HepG2 (cell line): ENCODE results near the gene CIDEA. TPM values are rescaled to one million over a fixed set of nuclear protein-coding genes. Genes with fewer than 3 reads are reported as not detected.

Experiments
- ATAC-seq: fragments of 200-7000 bp; cut with Tn5 transposase; 3 replicates; pipeline ENCODE4 v1.9.1; 2020; ENCODE audit warnings: mild to moderate bottlenecking, moderate library complexity
- BruUV-seq: library from RNA; stranded (reverse); fragments of 400-500 nt; replicated peaks from 2 replicates; lab custom pipeline; 2021; lab: Mats Ljungman, UMichigan
- CTCF ChIA-PET: fragments of 300-600 bp; formaldehyde crosslinking; extraction: SDS; loops from one replicate; lab custom pipeline; 2021; ENCODE audit warnings: low total read pairs, inconsistent platforms, low intra/inter-chr PET ratio; lab: Yijun Ruan, JAX
- POLR2A ChIA-PET: fragments of 350-600 bp; sonication (Branson Sonifier 250); formaldehyde crosslinking; loops from one replicate; lab custom pipeline; 2020; ENCODE audit warnings: antibody characterized with exemption, inconsistent platforms; lab: Yijun Ruan, JAX
- DNase-seq: peaks from one replicate; pipeline ENCODE4 v3.0.0-alpha.2; 2015; ENCODE audit warnings: low spot score
- FAIRE-seq: peaks from 3 replicates; lab custom pipeline; 2011; peaks lifted over from hg19 to GRCh38; lab: Jason Lieb, UNC
- H2AFZ ChIP-seq: one replicate; pipeline ENCODE4 v1.6.1; 2011; ENCODE audit warnings: low read length, inconsistent platforms
- H3K27ac ChIP-seq: fragments of 300-600 bp; 3 replicates; pipeline ENCODE4 v1.8.0; 2011; ENCODE audit warnings: mixed run types, mild to moderate bottlenecking, mixed read lengths, low read length, inconsistent platforms; ENCODE audit not compliant: insufficient read depth; ENCODE audit errors: extremely low read length
- H3K27me3 ChIP-seq, 2 experiments: fragments of 200-600 bp in 1 of 2; 2 replicates in 1 of 2; 3 replicates in 1 of 2; pipeline versions ENCODE4 v1.6.0 to v1.8.0; 2011; ENCODE audit warnings: low read length in 2 of 2, mild to moderate bottlenecking in 2 of 2, moderate library complexity in 2 of 2, inconsistent platforms in 1 of 2; ENCODE audit not compliant: insufficient read depth in 2 of 2, control insufficient read depth in 1 of 2
- H3K36me3 ChIP-seq, 2 experiments: fragments of 200-600 bp in 1 of 2; replicated peaks in 1 of 2; 2 replicates in 1 of 2; 3 replicates in 1 of 2; pipeline versions ENCODE4 v1.5.1 to v1.8.0; 2011; ENCODE audit warnings: low read length in 2 of 2, inconsistent platforms in 1 of 2; ENCODE audit not compliant: insufficient read depth in 2 of 2, control insufficient read depth in 1 of 2
- H3K4me1 ChIP-seq: 2 replicates; pipeline ENCODE4 v1.5.1; 2012; ENCODE audit warnings: low read length, inconsistent platforms; ENCODE audit not compliant: insufficient read depth
- H3K4me2 ChIP-seq: 2 replicates; pipeline ENCODE4 v1.6.0; 2011; ENCODE audit warnings: low read depth, low read length, inconsistent platforms
- H3K4me3 ChIP-seq, 3 experiments: fragments of 200-600 bp in 1 of 3; sonication (generic), shearing (Covaris generic) in 1 of 3; replicated peaks in 1 of 3; 2 replicates each; pipeline ENCODE4 v1.5.1; 2011 to 2016; ENCODE audit warnings: low read length in 3 of 3, inconsistent platforms in 2 of 3, low read depth in 2 of 3, mild to moderate bottlenecking in 2 of 3, control low read depth in 1 of 3, mixed read lengths in 1 of 3; ENCODE audit not compliant: insufficient read depth in 1 of 3
- H3K79me2 ChIP-seq: one replicate; pipeline ENCODE4 v1.6.1; 2011; ENCODE audit warnings: low read length, inconsistent platforms; ENCODE audit not compliant: insufficient read depth
- H3K9ac ChIP-seq: 2 replicates; pipeline ENCODE4 v1.6.0; 2011; ENCODE audit warnings: mild to moderate bottlenecking, low read depth, low read length, inconsistent platforms; ENCODE audit not compliant: insufficient read depth
- H3K9me3 ChIP-seq: 2 replicates; pipeline ENCODE4 v1.5.1; 2012; ENCODE audit warnings: mild to moderate bottlenecking, low read length
- H4K20me1 ChIP-seq: 2 replicates; pipeline ENCODE4 v1.6.0; 2011; ENCODE audit warnings: inconsistent platforms, mild to moderate bottlenecking, low read length, moderate library complexity; ENCODE audit not compliant: insufficient read depth
- CAMTA2 ChIP-seq: sonication (generic); formaldehyde crosslinking; IDR thresholded peaks from 2 replicates; pipeline ENCODE4 v1.4.0; 2020; ENCODE audit warnings: mild to moderate bottlenecking, missing genetic modification reagents, borderline replicate concordance
- EHMT2 ChIP-seq: fragments of 200-600 bp; sonication (generic); IDR thresholded peaks from 2 replicates; pipeline ENCODE4 v1.7.0; 2017; ENCODE audit warnings: antibody characterized with exemption, low read depth, low read length, borderline replicate concordance
- NR2F6 ChIP-seq, 2 experiments: IDR thresholded peaks; 2 replicates each; pipeline ENCODE4 v1.6.1; 2016; ENCODE audit warnings: antibody characterized with exemption in 1 of 2, mild to moderate bottlenecking in 1 of 2
- PHF5A ChIP-seq: IDR thresholded peaks from one replicate; pipeline ENCODE4 v1.6.1; 2018; ENCODE audit warnings: low read depth, missing genetic modification reagents; ENCODE audit not compliant: unreplicated experiment
- ZFP36L1 ChIP-seq: sonication (generic); formaldehyde crosslinking; IDR thresholded peaks from 2 replicates; pipeline ENCODE4 v1.8.0; 2022; ENCODE audit warnings: mild to moderate bottlenecking, missing genetic modification reagents, moderate library complexity
- ZNF513 ChIP-seq: sonication (generic); formaldehyde crosslinking; conservative IDR thresholded peaks from 2 replicates; pipeline ENCODE4 v1.5.0; 2020; ENCODE audit warnings: missing genetic modification reagents
- ZNF639 ChIP-seq: conservative IDR thresholded peaks from 2 replicates; pipeline ENCODE4 v1.6.1; 2018; ENCODE audit warnings: missing genetic modification reagents
- WGBS: methylation state at CpG from one replicate; pipeline ENCODE4 v1.1.6; 2017; ENCODE audit warnings: low lambda C conversion rate; 5-methylcytosine and 5-hydroxymethylcytosine counted together
- in situ Hi-C: cut with HindIII; loops from 2 replicates; pipeline ENCODE4 v1.10.0; 2017; ENCODE audit warnings: low pct_unique_long_range_greater_than_20kb; ENCODE audit not compliant: extremely low pct_ligation_motif_present
- intact Hi-C: fragments of 100-400 bp; cut with micrococcal nuclease; formaldehyde crosslinking; loops from one replicate; pipeline ENCODE4 v1.10.0; 2022; ENCODE audit not compliant: unreplicated experiment
- polyA plus RNA-seq, 8 experiments: library from polyadenylated mRNA; depleted of rRNA in 3 of 8; stranded (reverse) in 7 of 8; unstranded in 1 of 8; fragments of >200 nt; fragmentation: Illumina TruSeq in 4 of 8; extraction: Trizol in 4 of 8; gene quantifications; 2 replicates each; pipeline versions ENCODE4 v1.2.1 to v1.2.3, GENCODE V29; 2011 to 2016; ENCODE audit warnings: low read depth in 4 of 8, missing spikeins in 1 of 8, mixed read lengths in 1 of 8; ENCODE audit not compliant: insufficient read depth in 1 of 8
- total RNA-seq, 5 experiments: library from RNA; depleted of rRNA; stranded (reverse); fragments of >200 nt; fragmentation: Illumina TruSeq; extraction: Trizol; gene quantifications; 2 replicates each; pipeline ENCODE4 v1.2.3, GENCODE V29; 2016; ENCODE audit warnings: low read depth in 1 of 5

The CIDEA gene
- total and polyA plus RNA-seq, 2 of the 13 experiments (the other 11 are each of a cell fraction or from before 2014, with no cell fraction given) = not detected

- no peak for FAIRE-seq
- no peak overlapping the region for H3K4me2 ChIP-seq
- 34% methylated on average over 3 of the region's 3 CpGs for WGBS
- intact Hi-C loops = no loop called here
- TF ChIP-seq ZFP36L1 (CRISPR knock-in tag) (no peak), CAMTA2 (no peak), ZNF513 (CRISPR knock-in tag) (no peak), NR2F6 (IDR thresholded peaks at IDR 0.05) (no peak), NR2F6 (CRISPR knock-in tag; IDR thresholded peaks at IDR 0.05) (no peak), PHF5A (CRISPR knock-in tag) (no peak), ZNF639 (CRISPR knock-in tag) (no peak), EHMT2 (no peak)
- peaks cover 3 to 19% of the 10 kb centered on the region in 2 experiments; a peak in 3 of 5 replicates for H3K27me3 ChIP-seq
- DNase-seq = no peak
- H3K79me2 ChIP-seq = no peaks in the 10 kb centered on the region
- POLR2A ChIA-PET = no interaction called here
- no peaks in the 10 kb centered on the region for H4K20me1 ChIP-seq
- in situ Hi-C loops = no loop called here
- BruUV-seq = no TSS peak
- H3K9me3 ChIP-seq = no peaks in the 10 kb centered on the region
- CTCF ChIA-PET = no interaction called here
- peaks cover 5% of the 10 kb centered on the region; the same call in 1 of the 2 replicates for H3K4me1 ChIP-seq
- no peak for ATAC-seq
- H3K27ac ChIP-seq = no peak overlapping the region
- no peak overlapping the region for H2AFZ ChIP-seq
- no peak overlapping the region for H3K9ac ChIP-seq
- H3K4me3 ChIP-seq = no peak overlapping the region
- H3K36me3 ChIP-seq = no peaks in the 10 kb centered on the region
These were observed 41.9 kb downstream of the CIDEA start for GRCh38 chr18:12296087-12296403.
